Fibroblast of lung (primary cell): ENCODE results near the gene TVP23C.
"Not testable (repeated sequence)": the region's sequence is repeated elsewhere in the genome, so short reads cannot be mapped to it uniquely, and the experiment has no call there.

Experiments used
- CTCF ChIP-seq, 2 donors: IDR thresholded peaks in 1 of 2; conservative IDR thresholded peaks in 1 of 2; 1 replicate in 1 of 2; 2 replicates in 1 of 2; pipeline ENCODE4 v1.5.1; 2011 to 2012; ENCODE audit warnings: low read length in 2 of 2, control low read depth in 1 of 2, inconsistent platforms in 1 of 2, low read depth in 1 of 2, mild to moderate bottlenecking in 1 of 2
- EZH2 ChIP-seq: IDR thresholded peaks from 2 replicates; pipeline ENCODE4 v1.5.1; 2012; ENCODE audit warnings: low read length, control low read depth, mild to moderate bottlenecking; ENCODE audit errors: missing control alignments

GRCh38 chr17:15583313-15583712 is 20.0 kb upstream of the TVP23C start:
- TF ChIP-seq CTCF (conservative IDR thresholded peaks at IDR 0.05 in 1 of 2, IDR thresholded peaks at IDR 0.05 in 1 of 2; ENCODE audit: low read depth in 1 of 2, low read length in 2 of 2); EZH2: not testable (repeated sequence)
